A549 (cell line): ENCODE data around the gene PAX9. TPM values are rescaled to one million over a fixed set of nuclear protein-coding genes. Genes with fewer than 3 reads are reported as not detected.
A peak's percentile ranks its signal among the peaks of the same experiment; 100 is the strongest.

Experiments
- ATAC-seq, 2 experiments: fragments of 200-7000 bp in 1 of 2; fragments of >200 bp in 1 of 2; cut with Nextera tagmentation in 1 of 2; cut with Tn5 transposase in 1 of 2; 3 replicates each; pipeline versions ENCODE4 v1.8.0 to v1.9.1; 2018 to 2020; ENCODE audit warnings: mild to moderate bottlenecking in 1 of 2, moderate library complexity in 1 of 2
- CTCF ChIA-PET: fragments of 300-600 bp; sonication (Branson Sonifier 250); formaldehyde crosslinking; extraction: SDS; loops from one replicate; lab custom pipeline; 2021; ENCODE audit warnings: antibody characterized with exemption, inconsistent platforms; lab: Yijun Ruan, JAX
- POLR2A ChIA-PET: fragments of 350-600 bp; formaldehyde crosslinking; extraction: SDS; loops from one replicate; lab custom pipeline; 2021; ENCODE audit warnings: antibody characterized with exemption, inconsistent platforms; lab: Yijun Ruan, JAX
- DNase-seq, 2 experiments: peaks; one replicate each; pipeline versions ENCODE4 v3.0.0 to v3.0.0-alpha.2; 2011 to 2016; ENCODE audit warnings: low read depth in 1 of 2, low spot score in 1 of 2
- FAIRE-seq: peaks from 2 replicates; lab custom pipeline; 2011; peaks lifted over from hg19 to GRCh38; lab: Jason Lieb, UNC
- H3K27ac ChIP-seq, 2 experiments: fragments of >200 bp; sonication (Bioruptor Twin); formaldehyde crosslinking; 3 replicates each; pipeline ENCODE4 v1.5.1; 2016 to 2017
- H3K4me1 ChIP-seq: fragments of >200 bp; sonication (Bioruptor Twin); formaldehyde crosslinking; 3 replicates; pipeline ENCODE4 v1.6.1; 2016
- H3K4me2 ChIP-seq: fragments of >200 bp; sonication (Bioruptor Twin); formaldehyde crosslinking; 3 replicates; pipeline ENCODE4 v1.6.1; 2016
- H3K4me3 ChIP-seq: fragments of >200 bp; sonication (Bioruptor Twin); formaldehyde crosslinking; 3 replicates; pipeline ENCODE4 v1.5.1; 2016
- H3K9me3 ChIP-seq: fragments of >200 bp; sonication (Bioruptor Twin); formaldehyde crosslinking; 3 replicates; pipeline ENCODE4 v1.6.1; 2016
- ATOH8 ChIP-seq: fragments of 250-450 bp; sonication (Bioruptor Pico); IDR thresholded peaks from 2 replicates; pipeline ENCODE4 v1.5.0; 2020; ENCODE audit warnings: low read depth, mild to moderate bottlenecking, moderate library complexity
- CBX8 ChIP-seq: fragments of 200-600 bp; sonication (generic); IDR thresholded peaks from 2 replicates; pipeline ENCODE4 v1.6.1; 2016
- CEBPB ChIP-seq, 2 experiments: fragments of >200 bp in 1 of 2; sonication (Bioruptor Twin) in 1 of 2; formaldehyde crosslinking in 1 of 2; IDR thresholded peaks; 2 replicates each; pipeline ENCODE4 v1.6.1; 2012 to 2016
- CHD2 ChIP-seq: fragments of 150-350 bp; IDR thresholded peaks from 2 replicates; pipeline ENCODE4 v1.6.1; 2014; ENCODE audit warnings: low read length; ENCODE audit not compliant: partially characterized antibody
- E2F6 ChIP-seq: IDR thresholded peaks from 2 replicates; pipeline ENCODE4 v1.6.1; 2012; ENCODE audit warnings: low read depth, borderline replicate concordance
- EP300 ChIP-seq, 2 experiments: fragments of >200 bp; sonication (Bioruptor Twin); formaldehyde crosslinking; IDR thresholded peaks; 2 replicates in 1 of 2; 3 replicates in 1 of 2; pipeline ENCODE4 v1.6.1; 2016 to 2017
- FOSB ChIP-seq: fragments of 250-450 bp; sonication (Bioruptor Pico); IDR thresholded peaks from 2 replicates; pipeline ENCODE4 v1.5.0; 2020; ENCODE audit warnings: mild to moderate bottlenecking, moderate library complexity
- FOSL2 ChIP-seq, 2 experiments: fragments of 450-650 bp in 1 of 2; fragments of >200 bp in 1 of 2; sonication (Bioruptor Twin) in 1 of 2; formaldehyde crosslinking; IDR thresholded peaks; 2 replicates each; pipeline versions ENCODE4 v1.5.0 to v1.6.1; 2016 to 2020; ENCODE audit warnings: mild to moderate bottlenecking in 1 of 2, moderate library complexity in 1 of 2
- HDAC2 ChIP-seq: fragments of 200-600 bp; sonication (generic); IDR thresholded peaks from 2 replicates; pipeline ENCODE4 v1.6.1; 2016
- HES2 ChIP-seq: fragments of >200 bp; sonication (Bioruptor Twin); formaldehyde crosslinking; IDR thresholded peaks from 2 replicates; pipeline ENCODE4 v1.6.1; 2016
- HEYL ChIP-seq: fragments of 250-450 bp; sonication (Bioruptor Pico); IDR thresholded peaks from 2 replicates; pipeline ENCODE4 v1.8.0; 2021; ENCODE audit warnings: mild to moderate bottlenecking, moderate library complexity
- HOXA7 ChIP-seq: fragments of 250-450 bp; sonication (Bioruptor Pico); IDR thresholded peaks from 2 replicates; pipeline ENCODE4 v1.5.0; 2020; ENCODE audit warnings: mild to moderate bottlenecking, moderate library complexity
- HOXB13 ChIP-seq: fragments of 250-450 bp; sonication (Bioruptor Pico); IDR thresholded peaks from 2 replicates; pipeline ENCODE4 v1.5.0; 2020; ENCODE audit warnings: low read depth, mild to moderate bottlenecking, moderate library complexity
- HOXB5 ChIP-seq: fragments of 250-450 bp; sonication (Bioruptor Pico); IDR thresholded peaks from 2 replicates; pipeline ENCODE4 v1.5.0; 2020; ENCODE audit warnings: mild to moderate bottlenecking, moderate library complexity
- NR3C1 ChIP-seq: fragments of >200 bp; sonication (Bioruptor Twin); formaldehyde crosslinking; IDR thresholded peaks from 3 replicates; pipeline ENCODE4 v1.6.1; 2017
- PHF8 ChIP-seq: fragments of 200-600 bp; sonication (generic); IDR thresholded peaks from 2 replicates; pipeline ENCODE4 v1.6.1; 2016; ENCODE audit warnings: low read depth, mild to moderate bottlenecking, antibody characterized with exemption, moderate library complexity, borderline replicate concordance
- POLR2AphosphoS2 ChIP-seq: conservative IDR thresholded peaks from 2 replicates; pipeline ENCODE4 v1.6.1; 2012; ENCODE audit warnings: low read length, improper control_type of control experiment, inconsistent platforms
- RARB ChIP-seq: fragments of 250-450 bp; sonication (Bioruptor Pico); IDR thresholded peaks from 2 replicates; pipeline ENCODE4 v1.8.0; 2021; ENCODE audit warnings: mild to moderate bottlenecking, moderate library complexity
- RCOR1 ChIP-seq: fragments of 150-350 bp; IDR thresholded peaks from 2 replicates; pipeline ENCODE4 v1.6.1; 2014; ENCODE audit warnings: antibody characterized with exemption, low read length, low read depth
- RNF2 ChIP-seq: fragments of 200-600 bp; sonication (generic); IDR thresholded peaks from 2 replicates; pipeline ENCODE4 v1.6.1; 2016; ENCODE audit warnings: low read depth, mild to moderate bottlenecking, antibody characterized with exemption, moderate library complexity, borderline replicate concordance
- SMC3 ChIP-seq: fragments of >200 bp; sonication (Bioruptor Twin); formaldehyde crosslinking; IDR thresholded peaks from 3 replicates; pipeline ENCODE4 v1.6.1; 2018; ENCODE audit warnings: inconsistent platforms
- WGBS: methylation state at CpG from one replicate; pipeline ENCODE4 v1.1.6; 2017; ENCODE audit errors: missing lambda C conversion rate; 5-methylcytosine and 5-hydroxymethylcytosine counted together
- polyA plus RNA-seq, 4 experiments: library from polyadenylated mRNA; depleted of rRNA in 3 of 4; stranded (reverse); fragments of >200 nt; fragmentation: RNase III in 1 of 4; extraction: RNeasy Plus Mini Kit Qiagen cat#74134 plus additional on column Dnase treatment in 1 of 4; gene quantifications; 2 replicates in 3 of 4; 3 replicates in 1 of 4; pipeline ENCODE4 v1.2.3, GENCODE V29; 2011 to 2017

PAX9 gene
- polyA plus RNA-seq, 2 of the 4 experiments (the other 2 are of a cell fraction) = 0.75 to 1.8 TPM

GRCh38 chr14:36665887-36666415, 4.3 kb downstream of the PAX9 start:
- Histone ChIP-seq H3K9me3 (no peaks in the 10 kb centered on the region), H3K4me1 (peaks cover 6% of the 10 kb centered on the region; the same call in 1 of the 3 replicates), H3K27ac (no peak overlapping the region), H3K4me3 (no peak overlapping the region), H3K4me2 (no peak overlapping the region)
- DNase-seq = no peak
- TF ChIP-seq SMC3 (no peak), HOXB5 (CRISPR knock-in tag) (no peak), HDAC2 (no peak), HOXA7 (no peak), HES2 (no peak), HOXB13 (CRISPR knock-in tag) (no peak)
- ChIA-PET CTCF (interaction anchor here (1.1 to 2.0 kb wide), 2 partner anchors 18 to 277 kb away, joined by 4 to 5 read pairs; no protein-coding TSS in a partner anchor), POLR2A (no interaction called here)
- 92% methylated on average over 18 of the region's 18 CpGs for whole genome bisulfite sequencing
- no peak for ATAC-seq
- no peak for FAIRE-seq

- H3K4me3 ChIP-seq = no peak overlapping the region
- POLR2A ChIA-PET = no interaction called here
- FAIRE-seq = no peak
- CTCF ChIA-PET = interaction anchor here (1.1 to 3.5 kb wide), 4 partner anchors 10 to 276 kb away, joined by 3 to 21 read pairs (median 4); no protein-coding TSS in a partner anchor
- no peak overlapping the region for H3K4me2 ChIP-seq
- H3K27ac ChIP-seq = no peak overlapping the region
- TF ChIP-seq HOXB13 (CRISPR knock-in tag) (no peak), E2F6 (no peak), RNF2 (no peak), HEYL (CRISPR knock-in tag) (no peak), ATOH8 (CRISPR knock-in tag) (no peak), NR3C1 (no peak), FOSB (CRISPR knock-in tag) (no peak), POLR2AphosphoS2 (no peak), FOSL2 (IDR thresholded peaks at IDR 0.05) (no peak), FOSL2 (CRISPR knock-in tag; IDR thresholded peaks at IDR 0.05) (no peak), CHD2 (no peak), PHF8 (no peak), RARB (CRISPR knock-in tag) (no peak), RCOR1 (no peak)
- TF ChIP-seq, all 56 proteins: peak for 0
- DNase-seq (no peak), ATAC-seq (no peak)
- WGBS = 90% methylated on average over 63 of the region's 68 CpGs
- 0 out of 3 replicates have a peak, but pooled peaks cover 3% of the 10 kb centered on the region for H3K4me1 ChIP-seq
- no peaks in the 10 kb centered on the region for H3K9me3 ChIP-seq
Measured at GRCh38 chr14:36666416-36667206, 5.0 kb downstream of the PAX9 start.

GRCh38 chr14:36667679-36668078, 6.0 kb downstream of the PAX9 start:
- POLR2A ChIA-PET = no interaction called here
- H3K27ac ChIP-seq = no peak overlapping the region
- DNase-seq (no peak), ATAC-seq (no peak)
- WGBS = 82% methylated on average over 4 of the region's 4 CpGs
- H3K4me3 ChIP-seq = no peak overlapping the region
- no peak overlapping the region for H3K4me2 ChIP-seq
- 0 out of 3 replicates have a peak, but pooled peaks cover 3% of the 10 kb centered on the region for H3K4me1 ChIP-seq
- TF ChIP-seq EP300 (IDR thresholded peaks at IDR 0.05) (no peak), CEBPB (IDR thresholded peaks at IDR 0.05) (no peak), FOSL2 (IDR thresholded peaks at IDR 0.05) (no peak), FOSL2 (CRISPR knock-in tag; IDR thresholded peaks at IDR 0.05) (no peak), CBX8 (no peak), HOXB13 (CRISPR knock-in tag) (no peak)
- TF ChIP-seq, all 56 proteins: peak for 0
- peak; percentile 32 for FAIRE-seq
- H3K9me3 ChIP-seq = no peaks in the 10 kb centered on the region
- CTCF ChIA-PET = interaction anchor here (1.2 to 3.5 kb wide), 3 partner anchors 11 to 19 kb away, joined by 3 to 21 read pairs (median 5); no protein-coding TSS in a partner anchor
